Mesothelial cell of epicardium (in vitro differentiated cells): ENCODE data around the gene NPHP4. TPM values are rescaled to one million over a fixed set of nuclear protein-coding genes. Genes with fewer than 3 reads are reported as not detected.

Experiments
- DNase-seq, 2 experiments: peaks; one replicate each; pipeline ENCODE4 v3.0.0; 2021; ENCODE audit warnings: low spot score in 2 of 2; ENCODE audit not compliant: unreplicated experiment in 2 of 2
- H3K27ac Mint-ChIP-seq: 2 replicates; pipeline ENCODE4 v1.8.0; 2021; ENCODE audit warnings: mixed read lengths
- H3K27me3 Mint-ChIP-seq: 2 replicates; pipeline ENCODE4 v1.8.0; 2021; ENCODE audit warnings: low read depth, mixed read lengths
- H3K36me3 Mint-ChIP-seq: 2 replicates; pipeline ENCODE4 v1.8.0; 2021; ENCODE audit warnings: mixed read lengths
- H3K4me1 Mint-ChIP-seq: 2 replicates; pipeline ENCODE4 v1.8.0; 2021; ENCODE audit warnings: mixed read lengths
- H3K4me3 Mint-ChIP-seq: 2 replicates; pipeline ENCODE4 v1.8.0; 2021; ENCODE audit warnings: mild to moderate bottlenecking, moderate library complexity, mixed read lengths
- H3K9me3 Mint-ChIP-seq: 2 replicates; pipeline ENCODE4 v1.8.0; 2021; ENCODE audit warnings: mixed read lengths
- total RNA-seq: library from RNA; stranded (reverse); gene quantifications from 3 replicates; pipeline ENCODE4 v1.2.1, GENCODE V29; 2021
- TF ChIP-seq, protein P1 (sequence below): fragments of 200-600 bp; sonication (generic); IDR thresholded peaks from one replicate; pipeline ENCODE4 v1.5.0; 2021; ENCODE audit warnings: antibody characterized with exemption; ENCODE audit not compliant: unreplicated experiment

Gene NPHP4
- total RNA-seq, 1 donor from 2014 or later: 16.4 TPM

DNA sequence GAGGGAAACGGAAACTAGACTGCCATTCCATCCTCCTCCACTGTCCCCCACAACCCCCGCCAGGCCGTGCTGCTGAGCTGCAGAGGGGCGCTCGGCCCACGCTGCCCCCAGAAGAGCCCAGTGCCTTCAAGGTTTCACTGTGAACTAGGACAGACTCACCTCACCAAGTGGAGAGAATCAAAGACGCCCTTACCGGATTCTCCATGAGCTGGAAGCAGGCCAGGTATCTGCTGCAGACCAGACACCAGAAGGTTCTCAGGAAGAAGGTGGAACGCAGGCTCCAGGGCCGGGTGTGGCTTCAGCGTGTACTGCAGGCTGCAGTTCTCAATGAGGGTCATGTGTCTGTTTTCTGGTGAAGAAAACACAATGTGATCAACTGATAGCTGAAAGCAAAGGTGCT is 30.6 kb downstream of the NPHP4 start:
- H3K4me3 Mint-ChIP-seq: no peak overlapping the region
- DNase-seq: peak in 1 of 2 experiments; percentile 13
- H3K4me1 Mint-ChIP-seq: no peaks in the 10 kb centered on the region
- peaks cover 25% of the 10 kb centered on the region for H3K36me3 Mint-ChIP-seq
- H3K27me3 Mint-ChIP-seq: no peaks in the 10 kb centered on the region
- H3K9me3 Mint-ChIP-seq: no peaks in the 10 kb centered on the region
- no peak overlapping the region for H3K27ac Mint-ChIP-seq
- TF ChIP-seq, protein P1, sequence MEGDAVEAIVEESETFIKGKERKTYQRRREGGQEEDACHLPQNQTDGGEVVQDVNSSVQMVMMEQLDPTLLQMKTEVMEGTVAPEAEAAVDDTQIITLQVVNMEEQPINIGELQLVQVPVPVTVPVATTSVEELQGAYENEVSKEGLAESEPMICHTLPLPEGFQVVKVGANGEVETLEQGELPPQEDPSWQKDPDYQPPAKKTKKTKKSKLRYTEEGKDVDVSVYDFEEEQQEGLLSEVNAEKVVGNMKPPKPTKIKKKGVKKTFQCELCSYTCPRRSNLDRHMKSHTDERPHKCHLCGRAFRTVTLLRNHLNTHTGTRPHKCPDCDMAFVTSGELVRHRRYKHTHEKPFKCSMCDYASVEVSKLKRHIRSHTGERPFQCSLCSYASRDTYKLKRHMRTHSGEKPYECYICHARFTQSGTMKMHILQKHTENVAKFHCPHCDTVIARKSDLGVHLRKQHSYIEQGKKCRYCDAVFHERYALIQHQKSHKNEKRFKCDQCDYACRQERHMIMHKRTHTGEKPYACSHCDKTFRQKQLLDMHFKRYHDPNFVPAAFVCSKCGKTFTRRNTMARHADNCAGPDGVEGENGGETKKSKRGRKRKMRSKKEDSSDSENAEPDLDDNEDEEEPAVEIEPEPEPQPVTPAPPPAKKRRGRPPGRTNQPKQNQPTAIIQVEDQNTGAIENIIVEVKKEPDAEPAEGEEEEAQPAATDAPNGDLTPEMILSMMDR: no peak

DNA sequence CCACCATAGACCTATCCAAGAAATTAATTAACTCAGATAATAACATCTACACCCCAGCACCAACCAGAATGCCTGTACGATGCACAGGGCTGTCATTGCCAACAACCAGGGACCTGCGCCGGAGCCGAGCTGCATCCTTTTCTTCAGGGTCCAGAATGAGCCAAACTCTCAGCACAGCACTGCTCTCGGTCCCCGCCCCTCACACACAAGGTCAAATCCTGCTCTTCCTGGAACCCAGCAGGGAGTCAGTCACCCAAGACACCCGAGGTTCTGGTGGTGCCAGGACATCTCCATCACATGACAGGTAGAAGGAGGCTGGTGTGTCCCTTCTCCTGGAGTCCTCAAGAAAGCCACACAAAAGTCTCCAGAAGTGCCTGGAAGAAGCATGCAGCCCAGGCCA is 31.9 kb downstream of the NPHP4 start:
- Mint-ChIP-seq H3K4me1 (no peaks in the 10 kb centered on the region), H3K27me3 (no peaks in the 10 kb centered on the region), H3K4me3 (no peak overlapping the region), H3K9me3 (no peaks in the 10 kb centered on the region), H3K27ac (no peak overlapping the region), H3K36me3 (peaks cover 26% of the 10 kb centered on the region)
- TF ChIP-seq, protein P1: no peak
- DNase-seq: no peak

DNA sequence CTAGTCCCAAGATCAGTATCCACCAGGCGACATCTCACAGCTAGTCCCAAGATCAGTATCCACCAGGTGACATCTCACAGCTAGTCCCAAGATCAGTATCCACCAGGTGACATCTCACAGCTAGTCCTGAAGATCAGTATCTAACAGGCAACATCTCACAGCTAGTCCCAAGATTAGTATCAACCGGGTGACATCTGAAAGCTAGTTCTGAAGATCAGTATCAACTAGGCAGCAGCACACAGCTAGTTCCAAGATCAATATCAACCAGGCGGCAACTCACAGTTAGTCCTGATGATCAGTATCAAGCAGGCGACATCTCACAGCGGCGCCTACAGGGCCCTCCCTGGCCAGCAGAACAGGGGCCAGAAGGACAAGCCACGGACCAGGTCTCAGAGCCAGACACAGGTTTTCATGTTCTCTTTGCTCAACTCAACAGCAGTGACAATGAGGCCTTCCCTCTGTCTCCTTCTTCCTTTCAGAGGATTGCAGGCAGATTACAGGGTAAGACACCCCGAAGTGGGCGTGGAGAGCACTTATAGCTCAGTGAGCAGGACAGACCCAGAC is 32.5 kb downstream of the NPHP4 start:
- TF ChIP-seq, protein P1: no peak
- no peak overlapping the region for H3K27ac Mint-ChIP-seq
- H3K36me3 Mint-ChIP-seq: peaks cover 27% of the 10 kb centered on the region
- DNase-seq: peak in 1 of 2 experiments; percentile 12
- no peaks in the 10 kb centered on the region for H3K9me3 Mint-ChIP-seq
- no peaks in the 10 kb centered on the region for H3K27me3 Mint-ChIP-seq
- no peaks in the 10 kb centered on the region for H3K4me1 Mint-ChIP-seq
- no peak overlapping the region for H3K4me3 Mint-ChIP-seq

DNA sequence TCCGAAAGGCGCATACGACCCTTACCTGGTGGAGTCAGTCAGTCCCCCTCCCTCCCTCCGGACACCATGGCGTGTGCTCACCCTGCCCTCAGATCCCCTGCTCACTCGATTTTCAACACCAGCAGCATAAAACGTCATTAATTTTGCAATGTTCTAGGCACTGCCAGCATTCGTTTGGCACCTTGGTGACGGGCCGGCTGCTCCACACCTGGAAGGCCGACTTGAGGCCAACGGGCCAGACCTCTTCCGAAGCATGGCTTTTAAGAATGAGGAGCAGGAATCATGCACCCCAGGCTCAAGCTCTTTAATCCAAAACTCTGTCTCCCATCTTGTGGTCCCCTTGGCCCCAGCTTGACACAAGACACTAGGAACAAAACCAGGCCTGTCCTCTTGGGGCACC is 33.1 kb downstream of the NPHP4 start:
- Mint-ChIP-seq H3K4me3 (no peak overlapping the region), H3K9me3 (no peaks in the 10 kb centered on the region), H3K4me1 (no peaks in the 10 kb centered on the region), H3K27me3 (no peaks in the 10 kb centered on the region), H3K36me3 (peaks cover 31% of the 10 kb centered on the region), H3K27ac (no peak overlapping the region)
- peak in 1 of 2 experiments; percentile 5 for DNase-seq
- TF ChIP-seq, protein P1: no peak

DNA sequence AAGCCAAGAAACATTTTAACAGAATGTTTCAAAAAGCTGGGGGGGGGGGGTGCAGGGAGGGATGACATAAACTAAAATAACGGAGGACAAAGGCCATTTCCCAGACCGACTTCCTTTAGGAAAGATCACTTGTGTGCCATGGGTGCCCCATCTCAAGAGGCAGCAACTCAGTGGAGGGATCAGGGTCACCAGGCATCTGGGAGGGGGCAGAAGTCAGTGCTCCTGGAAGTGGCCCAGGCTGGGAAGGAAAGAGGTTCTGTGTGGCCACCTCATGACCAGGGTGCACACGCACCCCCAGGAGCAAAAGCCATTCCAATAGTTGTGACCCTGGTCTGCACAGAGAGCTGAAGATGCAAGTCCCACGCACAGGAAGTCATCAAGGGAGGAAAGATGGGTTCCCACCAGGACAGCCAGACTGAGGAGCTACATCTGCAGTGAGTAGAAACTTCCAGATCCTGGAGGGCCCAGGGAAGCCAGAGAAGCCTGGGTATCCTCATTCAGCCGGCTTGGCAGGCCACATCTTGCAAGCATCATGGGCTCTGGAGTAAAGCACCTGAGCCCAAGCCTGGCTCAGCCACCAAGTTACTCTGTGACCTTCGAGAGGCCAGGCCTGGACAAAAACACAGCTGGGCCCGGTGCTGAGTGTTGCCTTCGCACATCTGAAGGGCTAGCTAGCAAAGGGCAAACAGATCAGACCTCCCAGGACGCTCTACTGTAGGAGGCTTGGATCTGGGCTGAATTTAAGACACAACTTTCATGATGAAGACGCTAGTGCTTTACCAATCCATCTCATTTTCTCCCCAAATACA is 36.0 kb downstream of the NPHP4 start:
- TF ChIP-seq, protein P1: no peak
- Mint-ChIP-seq H3K4me3 (no peak overlapping the region), H3K4me1 (no peaks in the 10 kb centered on the region), H3K9me3 (no peaks in the 10 kb centered on the region), H3K27ac (no peak overlapping the region), H3K36me3 (peaks cover 31% of the 10 kb centered on the region), H3K27me3 (no peaks in the 10 kb centered on the region)
- DNase-seq: peak in 1 of 2 experiments; percentile 12
